Neuronal stem cell (in vitro differentiated cells): ENCODE measurements around the gene ZSCAN16.
"Not testable (repeated sequence)": the region's sequence is repeated elsewhere in the genome, so short reads cannot be mapped to it uniquely, and the experiment has no call there.

Source experiments
- DNase-seq: peaks from one replicate; pipeline ENCODE4 v3.0.0-alpha.2; 2013; ENCODE audit warnings: low spot score
- H2AFZ ChIP-seq: one replicate; pipeline ENCODE4 v1.6.1; 2013; ENCODE audit warnings: mild to moderate bottlenecking, low read length, inconsistent platforms
- H2AK5ac ChIP-seq: 2 replicates; pipeline ENCODE4 v1.6.1; 2013; ENCODE audit warnings: low read depth, mild to moderate bottlenecking, inconsistent platforms, low read length, moderate library complexity, mixed read lengths
- H2BK120ac ChIP-seq: 2 replicates; pipeline ENCODE4 v1.6.1; 2013; ENCODE audit warnings: low read depth, mild to moderate bottlenecking, inconsistent platforms, low read length, moderate library complexity, mixed read lengths
- H2BK12ac ChIP-seq: one replicate; pipeline ENCODE4 v1.6.1; 2013; ENCODE audit warnings: low read length, inconsistent platforms
- H2BK15ac ChIP-seq: 2 replicates; pipeline ENCODE4 v1.6.1; 2013; ENCODE audit warnings: mild to moderate bottlenecking, low read length, inconsistent platforms, mixed read lengths
- H2BK5ac ChIP-seq: one replicate; pipeline ENCODE4 v1.6.1; 2013; ENCODE audit warnings: inconsistent platforms, mild to moderate bottlenecking, low read length, moderate library complexity
- H3K14ac ChIP-seq: one replicate; pipeline ENCODE4 v1.6.1; 2013; ENCODE audit warnings: low read length, inconsistent platforms
- H3K18ac ChIP-seq: 2 replicates; pipeline ENCODE4 v1.6.1; 2013; ENCODE audit warnings: low read length, inconsistent platforms
- H3K23ac ChIP-seq: 2 replicates; pipeline ENCODE4 v1.6.1; 2013; ENCODE audit warnings: low read depth, mild to moderate bottlenecking, mixed read lengths, low read length, inconsistent platforms; ENCODE audit not compliant: poor library complexity
- H3K27ac ChIP-seq: replicated peaks from 3 replicates; pipeline ENCODE4 v1.5.1; 2013; ENCODE audit warnings: low read length, inconsistent platforms
- H3K27me3 ChIP-seq, 3 experiments: 2 replicates each; pipeline ENCODE4 v1.6.1; 2013; ENCODE audit warnings: low read length in 3 of 3, mild to moderate bottlenecking in 2 of 3, inconsistent platforms in 1 of 3, low read depth in 1 of 3, mixed read lengths in 1 of 3, moderate library complexity in 1 of 3; ENCODE audit not compliant: control insufficient read depth in 3 of 3, insufficient read depth in 3 of 3
- H3K36me3 ChIP-seq, 2 donors: replicated peaks in 1 of 2; 2 replicates each; pipeline ENCODE4 v1.6.1; 2013; ENCODE audit warnings: low read length in 2 of 2; ENCODE audit not compliant: control insufficient read depth in 2 of 2, insufficient read depth in 2 of 2
- H3K4ac ChIP-seq: 2 replicates; pipeline ENCODE4 v1.6.1; 2013; ENCODE audit warnings: inconsistent platforms, mild to moderate bottlenecking, low read length, moderate library complexity
- H3K4me1 ChIP-seq, 2 donors: 1 replicate in 1 of 2; 2 replicates in 1 of 2; pipeline ENCODE4 v1.6.1; 2013; ENCODE audit warnings: low read length in 2 of 2, low read depth in 1 of 2; ENCODE audit not compliant: control insufficient read depth in 2 of 2, insufficient read depth in 1 of 2
- H3K4me2 ChIP-seq: one replicate; pipeline ENCODE4 v1.6.1; 2013; ENCODE audit warnings: mild to moderate bottlenecking, low read length, inconsistent platforms; ENCODE audit not compliant: insufficient read depth, poor library complexity, severe bottlenecking
- H3K4me3 ChIP-seq, 2 donors: 2 replicates each; pipeline ENCODE4 v1.5.1; 2013; ENCODE audit warnings: low read length in 2 of 2, mild to moderate bottlenecking in 2 of 2, inconsistent platforms in 1 of 2, moderate library complexity in 1 of 2
- H3K79me1 ChIP-seq: one replicate; pipeline ENCODE4 v1.6.1; 2013; ENCODE audit warnings: low read depth, mild to moderate bottlenecking, inconsistent platforms, low read length, moderate library complexity
- H3K9ac ChIP-seq: one replicate; pipeline ENCODE4 v1.6.1; 2013; ENCODE audit warnings: mild to moderate bottlenecking, low read depth, low read length, inconsistent platforms; ENCODE audit not compliant: poor library complexity
- H3K9me3 ChIP-seq, 2 donors: replicated peaks in 1 of 2; 2 replicates each; pipeline versions ENCODE3 to v1.6.1; 2013; ENCODE audit warnings: low read length in 2 of 2, mild to moderate bottlenecking in 2 of 2, inconsistent platforms in 1 of 2, low read depth in 1 of 2, mixed read lengths in 1 of 2, moderate library complexity in 1 of 2; ENCODE audit not compliant: control insufficient read depth in 2 of 2, insufficient read depth in 1 of 2
- H4K8ac ChIP-seq: one replicate; pipeline ENCODE4 v1.6.1; 2013; ENCODE audit warnings: low read depth, mild to moderate bottlenecking, inconsistent platforms, low read length, moderate library complexity
- H4K91ac ChIP-seq: one replicate; pipeline ENCODE4 v1.6.1; 2013; ENCODE audit warnings: low read length, low read depth, mild to moderate bottlenecking, inconsistent platforms; ENCODE audit not compliant: poor library complexity
- WGBS, 2 donors: extraction: QIAGEN DNeasy Blood & Tissue Kit; methylation state at CpG; one replicate each; pipeline ENCODE4 v1.1.7; 2013; ENCODE audit warnings: missing lambda C conversion rate in 2 of 2, mixed read lengths in 1 of 2; ENCODE audit not compliant: insufficient read length in 2 of 2, insufficient replicate concordance in 1 of 2; ENCODE audit errors: extremely low coverage in 2 of 2; 5-methylcytosine and 5-hydroxymethylcytosine counted together

Gene ZSCAN16

GRCh38 chr6:28090917-28091586 is 33.4 kb upstream of the ZSCAN16 start:
- no peak overlapping the region for H3K4ac ChIP-seq
- no peak overlapping the region for H2BK120ac ChIP-seq
- H3K14ac ChIP-seq: no peak overlapping the region
- H2BK15ac ChIP-seq: no peak overlapping the region
- H2AK5ac ChIP-seq: no peak overlapping the region
- H2AFZ ChIP-seq: no peak overlapping the region
- no peak overlapping the region for H2BK5ac ChIP-seq
- no CpG with 5 or more reads among the region's 33 CpGs for WGBS, 2 donors
- no peak overlapping the region for H2BK12ac ChIP-seq
- no peak overlapping the region for H3K4me3 ChIP-seq
- no peak overlapping the region for H3K23ac ChIP-seq
- H3K79me1 ChIP-seq: no peaks in the 10 kb centered on the region
- no peak overlapping the region for H3K9ac ChIP-seq
- H4K91ac ChIP-seq: no peak overlapping the region
- no peak overlapping the region for H3K4me2 ChIP-seq
- H3K4me1 ChIP-seq: no peaks in the 10 kb centered on the region
- no peaks in the 10 kb centered on the region for H3K27me3 ChIP-seq
- no peak overlapping the region for H3K27ac ChIP-seq
- no peak overlapping the region for H3K18ac ChIP-seq
- no peaks in the 10 kb centered on the region for H3K36me3 ChIP-seq
- DNase-seq: no peak
- H3K9me3 ChIP-seq: peaks cover 9 to 12% of the 10 kb centered on the region in 2 donors
- no peak overlapping the region for H4K8ac ChIP-seq

- H4K8ac ChIP-seq, H4K91ac ChIP-seq, H2AFZ ChIP-seq, H2BK15ac ChIP-seq, H2BK12ac ChIP-seq, H3K14ac ChIP-seq, H3K4me3 ChIP-seq, H3K4me1 ChIP-seq, H3K36me3 ChIP-seq, DNase-seq, H2BK120ac ChIP-seq, H2AK5ac ChIP-seq, H3K27me3 ChIP-seq, H3K23ac ChIP-seq, H3K18ac ChIP-seq, H3K9ac ChIP-seq, H3K9me3 ChIP-seq, H3K4me2 ChIP-seq, H3K27ac ChIP-seq, H2BK5ac ChIP-seq, H3K79me1 ChIP-seq, H3K4ac ChIP-seq: not testable (repeated sequence)
- WGBS, 2 donors: no CpG with 5 or more reads among the region's 7 CpGs
These were observed 22.2 kb upstream of the ZSCAN16 start for GRCh38 chr6:28102222-28102621.

- H2AK5ac ChIP-seq, H3K4me3 ChIP-seq, H4K8ac ChIP-seq, H3K14ac ChIP-seq, DNase-seq, H3K4me2 ChIP-seq, H2AFZ ChIP-seq, H3K23ac ChIP-seq, H3K36me3 ChIP-seq, H3K4ac ChIP-seq, H2BK12ac ChIP-seq, H3K27me3 ChIP-seq, H3K9me3 ChIP-seq, H3K9ac ChIP-seq, H3K27ac ChIP-seq, H3K18ac ChIP-seq, H2BK15ac ChIP-seq, H2BK5ac ChIP-seq, H2BK120ac ChIP-seq, H3K79me1 ChIP-seq, H3K4me1 ChIP-seq, H4K91ac ChIP-seq: not testable (repeated sequence)
These were observed 21.7 kb upstream of the ZSCAN16 start for GRCh38 chr6:28102699-28103098.

GRCh38 chr6:28104392-28105244 is 19.8 kb upstream of the ZSCAN16 start:
- Histone ChIP-seq H3K14ac (peak overlapping the region; percentile 26), H3K9ac (peak overlapping the region; percentile 90), H3K18ac (peak overlapping the region; percentile 92), H3K9me3 (no peaks in the 10 kb centered on the region), H3K4ac (no peak overlapping the region), H2AK5ac (no peak overlapping the region), H3K4me2 (peak overlapping the region; percentile 85), H3K4me3 (peak overlapping the region; percentile 65 to 84), H2BK15ac (no peak overlapping the region), H2AFZ (peak overlapping the region; percentile 92), H3K79me1 (no peaks in the 10 kb centered on the region), H3K4me1 (peaks cover 0 to 2% of the 10 kb centered on the region in 2 donors), H2BK120ac (no peak overlapping the region), H3K36me3 (no peaks in the 10 kb centered on the region), H3K27ac (no peak overlapping the region), H3K23ac (peak overlapping the region; percentile 83), H4K91ac (no peak overlapping the region), H2BK5ac (no peak overlapping the region), H4K8ac (no peak overlapping the region), H2BK12ac (no peak overlapping the region), H3K27me3 (no peaks in the 10 kb centered on the region)
- WGBS, 2 donors: no CpG with 5 or more reads among the region's 54 CpGs
- DNase-seq: peak; percentile 72
